MV-4-11 (cell line): ENCODE results near the gene NOC2L.

ENCODE experiments used
- DNase-seq: peaks from one replicate; lab custom pipeline; 2025; lab: John Stamatoyannopoulos, UW

NOC2L gene

GRCh38 chr1:916173-917075 is 42.6 kb downstream of the NOC2L start:
- no peak for DNase-seq

DNA sequence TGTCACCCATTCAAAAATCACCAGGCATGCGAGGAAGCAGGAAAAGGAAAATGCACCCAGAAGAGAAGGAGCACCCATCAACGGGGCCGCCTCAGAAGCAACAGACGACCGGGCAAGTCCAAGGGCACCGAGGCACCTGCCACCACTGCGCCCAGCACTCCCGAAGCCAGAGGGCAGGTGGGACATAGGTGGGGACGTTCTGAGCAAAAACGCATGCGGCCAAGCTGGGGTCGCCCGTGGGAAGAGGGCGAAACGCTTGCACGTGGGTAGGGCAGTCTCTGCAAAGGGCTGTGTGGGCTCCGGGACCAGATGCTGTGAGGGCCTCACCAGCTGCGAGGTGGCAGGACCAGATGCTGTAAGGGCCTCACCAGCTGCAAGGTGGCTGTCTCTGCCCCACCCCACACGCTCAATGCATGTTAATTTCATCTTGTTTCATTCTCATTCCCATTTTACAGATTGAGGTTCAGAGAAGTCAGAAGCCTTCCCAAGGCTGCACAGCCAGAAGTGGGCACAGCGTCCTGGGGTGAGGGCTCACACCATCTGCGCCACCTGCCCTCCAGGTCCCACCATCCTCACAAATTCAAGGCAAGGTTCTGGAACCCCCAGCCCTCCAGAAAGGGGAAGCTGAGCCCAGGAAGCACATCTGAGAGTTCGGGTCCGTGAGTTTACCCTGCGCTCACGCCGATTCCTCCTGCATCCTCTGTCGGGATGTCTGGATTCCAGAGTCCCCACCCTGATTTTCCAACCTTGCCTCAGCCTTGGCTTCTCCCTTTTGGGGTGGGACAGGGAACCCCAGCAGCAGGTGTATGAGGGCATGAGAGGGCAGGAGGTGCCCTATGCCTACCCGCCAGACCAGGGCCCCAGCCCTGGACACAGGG is 43.5 kb downstream of the NOC2L start:
- no peak for DNase-seq

GRCh38 chr1:914891-915280 is 44.2 kb downstream of the NOC2L start:
- no peak for DNase-seq

DNA sequence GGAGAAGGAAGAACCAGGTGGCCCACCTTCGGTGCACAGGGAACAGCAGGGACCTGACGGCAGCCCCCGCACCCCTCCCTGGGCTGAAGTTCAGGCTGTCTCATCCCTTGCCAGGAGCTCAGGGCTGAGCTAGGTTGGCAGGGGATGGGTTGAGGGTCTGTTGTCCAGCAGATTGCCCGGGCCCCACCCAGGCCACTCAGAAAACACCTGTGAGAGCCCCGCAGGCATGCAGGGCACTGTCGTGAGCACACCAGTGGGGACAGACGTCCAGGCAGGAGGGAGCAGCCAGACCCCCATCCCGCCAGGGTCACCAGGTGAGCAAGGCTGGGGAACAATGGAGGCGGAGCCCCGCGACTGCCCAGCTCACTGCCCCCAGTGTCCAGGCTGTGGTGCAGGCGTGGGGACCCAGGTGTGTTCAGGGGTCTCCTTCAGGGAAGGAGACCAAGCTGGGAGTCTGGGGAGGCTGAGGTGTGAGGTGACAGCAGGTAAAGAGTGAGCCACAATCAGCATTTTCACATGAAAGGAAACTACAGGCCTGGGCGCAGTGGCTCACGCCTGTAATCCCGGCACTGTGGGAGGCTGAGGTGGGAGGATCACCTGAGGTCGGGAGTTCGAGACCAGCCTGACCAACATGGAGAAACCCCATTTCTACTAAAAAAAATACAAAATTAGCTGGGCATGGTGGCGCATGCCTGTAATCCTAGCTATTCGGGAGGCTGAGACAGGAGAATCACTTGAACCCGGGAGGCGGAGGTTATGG is 44.7 kb downstream of the NOC2L start:
- DNase-seq, result no peak

GRCh38 chr1:913491-914130 is 45.4 kb downstream of the NOC2L start:
- no peak for DNase-seq

- DNase-seq, result peak; percentile 40
Measured at GRCh38 chr1:912740-913301, 46.2 kb downstream of the NOC2L start.

- no peak for DNase-seq
Measured at GRCh38 chr1:911875-912739, 46.9 kb downstream of the NOC2L start.

DNA sequence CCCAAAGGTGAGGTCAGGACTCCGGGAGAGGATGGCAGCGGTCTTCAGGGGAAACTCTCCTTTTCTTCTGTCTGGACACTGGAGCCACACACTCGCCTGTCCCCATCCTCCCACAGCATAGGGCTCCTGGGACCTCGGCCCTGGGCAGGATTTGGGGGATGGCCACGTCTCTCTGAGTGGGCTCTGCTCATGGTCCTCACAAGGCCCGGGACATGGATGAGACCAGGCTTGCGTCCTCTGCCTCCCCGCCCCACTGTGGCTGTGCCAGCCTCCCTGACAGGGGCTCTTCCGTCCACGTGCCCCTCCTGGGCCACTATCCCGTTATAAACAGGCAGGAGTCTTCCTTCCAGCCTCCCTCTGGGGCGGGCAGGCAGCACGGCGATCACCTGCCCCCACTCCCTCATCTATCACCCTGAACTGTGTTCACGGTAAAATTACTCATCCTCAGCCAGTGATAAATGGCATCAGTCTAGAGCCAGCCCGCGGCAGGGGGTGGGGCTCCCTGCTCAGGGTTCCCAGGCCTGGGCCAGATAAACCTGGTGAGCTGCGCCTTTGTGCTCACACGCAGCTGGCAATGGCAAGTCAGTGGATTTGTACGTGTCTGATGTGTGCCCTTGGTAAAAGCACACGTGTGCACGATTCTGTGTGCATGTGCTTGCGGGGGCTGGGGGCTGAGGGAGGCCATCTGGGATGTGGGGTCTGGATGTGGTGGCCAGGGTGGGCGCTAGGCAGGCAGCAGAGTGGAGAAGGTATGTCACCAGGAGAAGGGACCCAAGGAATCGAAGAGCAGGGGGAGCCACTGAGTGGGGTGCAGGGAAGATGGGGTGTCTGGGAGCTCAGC is 48.0 kb downstream of the NOC2L start:
- DNase-seq, result no peak

DNA sequence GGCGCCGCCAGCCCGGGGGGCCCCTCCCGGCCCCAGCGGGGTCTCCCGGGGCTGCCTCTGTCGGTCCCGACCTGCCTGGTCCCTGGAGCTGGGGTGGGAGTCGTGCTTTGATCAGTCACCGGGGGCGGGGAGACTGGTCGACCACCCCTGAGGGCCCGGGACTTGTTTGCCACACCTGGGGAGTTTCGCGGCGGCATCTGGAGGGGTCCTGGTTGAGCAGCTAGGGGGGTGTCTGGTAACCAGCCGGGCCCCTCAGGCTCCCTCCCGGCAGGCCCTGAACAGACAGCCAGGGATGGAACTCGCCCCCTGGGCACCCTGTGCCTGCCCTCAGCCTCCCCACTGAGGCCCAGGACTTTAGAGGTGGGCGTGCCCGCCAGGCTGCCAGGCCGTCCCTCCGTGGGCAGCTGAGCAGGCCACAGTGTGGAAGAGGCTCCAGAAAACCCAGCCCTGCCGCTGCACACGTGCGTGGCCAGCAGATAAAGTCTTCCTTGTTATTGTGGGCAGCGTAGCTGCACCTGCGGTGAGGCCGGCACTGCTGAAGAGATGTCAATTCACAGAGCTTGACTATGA is 48.7 kb downstream of the NOC2L start:
- no peak for DNase-seq

DNA sequence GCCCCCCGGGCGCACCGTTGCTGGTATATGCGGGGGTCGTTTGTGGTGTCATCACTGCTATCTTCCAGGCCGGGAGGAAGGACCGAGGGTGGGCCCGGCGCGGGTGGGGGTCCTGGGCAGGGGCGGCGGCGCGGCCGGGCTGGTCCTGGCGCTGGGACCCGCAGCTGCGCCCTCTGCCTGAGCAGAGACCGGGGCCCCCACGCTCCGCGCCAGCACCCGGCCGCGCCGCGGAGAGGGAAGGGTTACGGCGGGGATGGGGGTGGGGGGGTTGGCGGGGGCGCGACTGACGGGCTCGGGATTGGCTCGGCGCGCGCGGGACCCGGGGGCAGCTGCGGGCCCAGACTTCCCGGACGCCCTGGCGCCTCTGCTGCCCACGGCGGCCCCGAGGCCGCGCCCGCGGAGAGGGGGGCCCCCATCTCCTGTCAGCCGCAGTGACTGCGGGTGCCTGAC is 49.2 kb downstream of the NOC2L start:
- DNase-seq, result no peak

- no peak for DNase-seq
Measured at GRCh38 chr1:908661-909060, 50.4 kb downstream of the NOC2L start.

GRCh38 chr1:907611-908451 is 51.2 kb downstream of the NOC2L start:
- DNase-seq, result no peak

GRCh38 chr1:906600-907420 is 52.2 kb downstream of the NOC2L start:
- DNase-seq, result peak; percentile 94

DNA sequence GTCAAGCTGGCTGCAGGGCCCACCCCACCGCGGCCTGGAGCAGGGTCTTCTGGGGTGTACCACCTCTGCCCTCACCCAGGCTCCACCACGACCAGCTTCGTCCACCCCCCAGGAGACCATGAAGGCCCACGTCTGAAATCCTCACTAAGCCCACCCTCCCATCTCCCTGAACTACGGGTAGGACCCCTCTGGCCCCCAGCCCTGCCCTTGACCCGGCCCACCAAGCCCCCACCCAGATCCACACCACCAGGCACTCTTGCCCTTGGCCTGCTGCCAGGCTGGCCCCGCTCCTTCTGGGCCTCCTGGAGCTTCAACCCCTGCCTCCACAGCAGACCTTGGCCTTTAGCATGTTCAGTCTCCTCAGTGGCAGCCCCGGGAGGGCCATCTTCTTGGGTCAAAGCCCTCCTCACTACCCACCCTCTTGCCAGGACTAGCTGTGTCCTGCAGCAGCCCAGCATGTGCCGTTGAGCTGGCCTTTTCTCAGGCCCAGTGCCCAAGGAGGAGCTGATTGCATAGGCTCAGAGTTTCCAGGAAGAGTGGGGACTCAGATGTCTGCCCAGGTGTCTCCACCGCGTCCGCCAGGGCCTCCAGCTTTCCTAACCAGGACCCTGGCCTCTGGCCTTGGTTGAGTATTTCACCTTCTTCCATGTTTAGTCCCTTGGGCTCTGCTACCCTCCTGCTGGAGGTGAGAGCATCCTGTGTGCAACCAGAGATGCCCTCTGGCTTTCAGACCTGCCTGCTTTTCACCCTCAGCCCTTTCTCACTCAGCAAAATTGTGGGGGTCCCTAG is 53.1 kb downstream of the NOC2L start:
- no peak for DNase-seq

- peak; percentile 64 for DNase-seq
Measured at GRCh38 chr1:905071-905749, 53.8 kb downstream of the NOC2L start.
